SK-N-SH treated with all-trans-retinoic acid at 6 μM for 48 hours (cell line): ENCODE measurements around the gene SMARCE1.

Source experiments
- ATAC-seq: fragments of 200-7000 bp; cut with Tn5 transposase; 3 replicates; pipeline ENCODE4 v1.9.1; 2020; ENCODE audit warnings: mild to moderate bottlenecking, moderate library complexity
- ARNTL ChIP-seq: fragments of 450-650 bp; formaldehyde crosslinking; IDR thresholded peaks from 2 replicates; pipeline ENCODE4 v1.5.0; 2020; ENCODE audit warnings: low read depth, mild to moderate bottlenecking, moderate library complexity, borderline replicate concordance
- BACH2 ChIP-seq: fragments of 250-450 bp; sonication (Bioruptor Pico); IDR thresholded peaks from 2 replicates; pipeline ENCODE4 v1.9.0; 2021; ENCODE audit warnings: mild to moderate bottlenecking, borderline replicate concordance
- CREB5 ChIP-seq: fragments of 250-450 bp; sonication (Bioruptor Pico); IDR thresholded peaks from 2 replicates; pipeline ENCODE4 v1.5.1; 2020; ENCODE audit warnings: low read depth, mild to moderate bottlenecking, moderate library complexity
- CSDC2 ChIP-seq: fragments of 250-450 bp; sonication (Bioruptor Pico); IDR thresholded peaks from 2 replicates; pipeline ENCODE4 v1.5.0; 2020; ENCODE audit warnings: mild to moderate bottlenecking, moderate library complexity
- CSRNP3 ChIP-seq: fragments of 250-450 bp; sonication (Bioruptor Pico); IDR thresholded peaks from 2 replicates; pipeline ENCODE4 v1.5.1; 2021; ENCODE audit warnings: mild to moderate bottlenecking, moderate library complexity
- ESRRG ChIP-seq: fragments of 250-450 bp; sonication (Bioruptor Pico); IDR thresholded peaks from 2 replicates; pipeline ENCODE4 v1.6.1; 2021; ENCODE audit warnings: mild to moderate bottlenecking
- GLIS3 ChIP-seq: fragments of 250-450 bp; sonication (Bioruptor Pico); IDR thresholded peaks from 2 replicates; pipeline ENCODE4 v1.5.0; 2020; ENCODE audit warnings: mild to moderate bottlenecking, moderate library complexity
- ISL1 ChIP-seq: fragments of 250-450 bp; sonication (Bioruptor Pico); IDR thresholded peaks from 2 replicates; pipeline ENCODE4 v2.1.2; 2022; ENCODE audit warnings: mild to moderate bottlenecking, moderate library complexity
- OSR1 ChIP-seq: fragments of 250-450 bp; sonication (Bioruptor Pico); IDR thresholded peaks from 2 replicates; pipeline ENCODE4 v1.8.0; 2022; ENCODE audit warnings: moderate library complexity, mild to moderate bottlenecking, inconsistent platforms
- PATZ1 ChIP-seq: fragments of 250-450 bp; sonication (Bioruptor Pico); IDR thresholded peaks from 2 replicates; pipeline ENCODE4 v1.8.0; 2020; ENCODE audit warnings: mild to moderate bottlenecking, moderate library complexity, borderline replicate concordance
- RARB ChIP-seq: fragments of 250-450 bp; sonication (Bioruptor Pico); IDR thresholded peaks from 2 replicates; pipeline ENCODE4 v1.8.0; 2021; ENCODE audit warnings: mild to moderate bottlenecking, moderate library complexity
- SNAI2 ChIP-seq: fragments of 250-450 bp; sonication (Bioruptor Pico); IDR thresholded peaks from 2 replicates; pipeline ENCODE4 v1.5.0; 2020; ENCODE audit warnings: mild to moderate bottlenecking, moderate library complexity
- TOX ChIP-seq: fragments of 250-450 bp; sonication (Bioruptor Pico); IDR thresholded peaks from 2 replicates; pipeline ENCODE4 v1.8.0; 2021; ENCODE audit warnings: mild to moderate bottlenecking, moderate library complexity, borderline replicate concordance
- TSHZ2 ChIP-seq: fragments of 250-450 bp; sonication (Bioruptor Pico); IDR thresholded peaks from 2 replicates; pipeline ENCODE4 v1.5.0; 2020; ENCODE audit warnings: mild to moderate bottlenecking, moderate library complexity
- ZC3H10 ChIP-seq: fragments of 250-450 bp; sonication (Bioruptor Pico); IDR thresholded peaks from 2 replicates; pipeline ENCODE4 v1.5.1; 2021; ENCODE audit warnings: mild to moderate bottlenecking, moderate library complexity
- ZNF565 ChIP-seq: fragments of 450-650 bp; formaldehyde crosslinking; conservative IDR thresholded peaks from 2 replicates; pipeline ENCODE4 v1.5.0; 2020; ENCODE audit warnings: low read depth, mild to moderate bottlenecking, moderate library complexity
- ZNF70 ChIP-seq: fragments of 450-650 bp; formaldehyde crosslinking; IDR thresholded peaks from 2 replicates; pipeline ENCODE4 v1.5.0; 2020; ENCODE audit warnings: mild to moderate bottlenecking, moderate library complexity
- ZNF8 ChIP-seq: fragments of 450-650 bp; formaldehyde crosslinking; IDR thresholded peaks from 2 replicates; pipeline ENCODE4 v1.5.0; 2020; ENCODE audit warnings: mild to moderate bottlenecking, moderate library complexity

SMARCE1 gene

GRCh38 chr17:40666331-40666730, 18.7 kb upstream of the SMARCE1 start (continued):
- TF ChIP-seq TSHZ2 (CRISPR knock-in tag) (no peak), TOX (CRISPR knock-in tag) (no peak), ZNF8 (no peak)

GRCh38 chr17:40664582-40665333, 17.1 kb upstream of the SMARCE1 start, which contains the start of gene KRT222:
Gene KRT222, minus strand, starts transcription at chr17:40665177. Its CDS starts 78 bp downstream, at chr17:40665099.
- ATAC-seq, result no peak
- TF ChIP-seq CSRNP3 (CRISPR knock-in tag), result no peak
- TF ChIP-seq ISL1 (CRISPR knock-in tag), result no peak
- TF ChIP-seq ESRRG (CRISPR knock-in tag), result no peak
- TF ChIP-seq BACH2 (CRISPR knock-in tag), result no peak
- no peak for TF ChIP-seq RARB (CRISPR knock-in tag)

- TF ChIP-seq PATZ1, result no peak
- TF ChIP-seq TOX (CRISPR knock-in tag), result no peak
- TF ChIP-seq GLIS3 (CRISPR knock-in tag), result no peak
- TF ChIP-seq ISL1 (CRISPR knock-in tag), result no peak
- no peak for TF ChIP-seq RARB (CRISPR knock-in tag)
- no peak for TF ChIP-seq ESRRG (CRISPR knock-in tag)
- no peak for TF ChIP-seq BACH2 (CRISPR knock-in tag)
- no peak for TF ChIP-seq ARNTL (CRISPR knock-in tag)
- TF ChIP-seq CSDC2 (CRISPR knock-in tag), result no peak
- no peak for TF ChIP-seq ZC3H10 (CRISPR knock-in tag)
- no peak for TF ChIP-seq TSHZ2 (CRISPR knock-in tag)
- no peak for TF ChIP-seq ZNF8
- TF ChIP-seq ZNF70, result no peak
- no peak for TF ChIP-seq CREB5 (CRISPR knock-in tag)
- no peak for TF ChIP-seq ZNF565 (CRISPR knock-in tag)
- no peak for TF ChIP-seq CSRNP3 (CRISPR knock-in tag)
- TF ChIP-seq SNAI2, result no peak
- TF ChIP-seq OSR1 (CRISPR knock-in tag), result no peak
- TF ChIP-seq, all 23 proteins: peak for 0
- ATAC-seq, result no peak
These were observed 15.6 kb upstream of the SMARCE1 start for GRCh38 chr17:40663252-40663651.
